Measurements from ENCODE around the gene ZNF385C. TPM values are rescaled to one million over a fixed set of nuclear protein-coding genes. Genes with fewer than 3 reads are reported as not detected.
"Not testable (repeated sequence)": the region's sequence is repeated elsewhere in the genome, so short reads cannot be mapped to it uniquely, and the experiment has no call there.

Gene ZNF385C, protein sequence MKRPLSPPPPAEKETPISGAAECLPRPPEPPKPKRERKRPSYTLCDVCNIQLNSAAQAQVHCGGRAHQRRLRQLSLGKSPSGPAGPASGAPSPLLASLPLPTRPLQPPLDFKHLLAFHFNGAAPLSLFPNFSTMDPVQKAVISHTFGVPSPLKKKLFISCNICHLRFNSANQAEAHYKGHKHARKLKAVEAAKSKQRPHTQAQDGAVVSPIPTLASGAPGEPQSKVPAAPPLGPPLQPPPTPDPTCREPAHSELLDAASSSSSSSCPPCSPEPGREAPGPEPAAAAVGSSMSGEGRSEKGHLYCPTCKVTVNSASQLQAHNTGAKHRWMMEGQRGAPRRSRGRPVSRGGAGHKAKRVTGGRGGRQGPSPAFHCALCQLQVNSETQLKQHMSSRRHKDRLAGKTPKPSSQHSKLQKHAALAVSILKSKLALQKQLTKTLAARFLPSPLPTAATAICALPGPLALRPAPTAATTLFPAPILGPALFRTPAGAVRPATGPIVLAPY
- 0.66 TPM for total RNA-seq
- 1.1 TPM for polyA plus RNA-seq
- long read RNA-seq, donor 1 = 0 reads
- long read RNA-seq, donor 2 = 0 reads
- long read RNA-seq, donor 3 = 0 reads
- long read RNA-seq, donor 4 = 0 reads
- long read RNA-seq, donor 5 = 0 reads
- long read RNA-seq, donor 6 = 0 reads
- long read RNA-seq, donor 7 = 0 reads
- long read RNA-seq, donor 8 = 0 reads
- long read RNA-seq, donor 9 = 0 reads
- long read RNA-seq, donor 10 = 0 reads

DNA sequence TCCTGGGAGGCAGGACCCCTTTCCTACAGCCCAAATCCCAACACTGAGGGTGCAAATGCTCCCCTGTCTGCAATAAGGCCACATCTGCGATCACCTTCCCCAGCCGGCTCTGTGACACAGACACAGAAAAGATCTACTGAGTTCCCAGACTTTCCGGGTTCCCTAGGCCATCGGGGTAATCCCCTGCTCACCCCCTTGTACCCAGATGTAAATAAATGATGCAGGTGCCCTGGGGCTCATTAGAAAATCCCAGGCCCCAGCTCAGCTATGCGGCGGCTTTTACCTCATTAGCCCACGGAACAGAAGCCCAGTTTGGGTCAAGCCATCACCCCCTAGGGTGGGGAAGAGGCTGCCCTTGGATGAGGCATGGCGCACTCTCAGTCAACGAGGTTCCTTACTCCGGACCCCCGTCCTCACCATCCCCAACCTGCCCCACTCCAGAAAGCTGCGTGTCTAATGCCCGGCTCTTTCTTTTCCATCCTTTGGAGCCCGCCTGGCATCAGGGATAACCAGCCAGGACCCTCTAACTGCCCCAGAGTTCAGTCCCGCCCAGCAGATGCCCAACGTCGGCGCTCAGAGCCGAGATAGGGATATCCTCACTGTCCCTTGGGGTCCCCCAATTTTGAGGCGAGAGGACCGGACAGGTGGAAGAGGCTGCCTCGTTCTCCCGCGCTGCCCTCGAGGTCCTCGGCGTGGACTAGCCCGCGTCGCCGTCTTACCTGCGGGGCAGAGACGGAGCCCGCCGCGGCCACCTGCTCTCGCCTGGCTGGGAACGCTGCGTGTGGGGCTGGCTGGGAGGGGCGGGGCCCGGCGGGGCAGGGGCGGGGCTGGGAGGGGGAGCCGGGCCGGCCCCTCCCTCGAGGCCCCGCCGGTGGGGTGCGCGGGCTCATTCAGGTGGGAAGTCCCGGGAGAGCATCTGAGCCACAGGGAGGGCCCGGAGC lies at the start of gene ZNF385C:
Gene ZNF385C, minus strand, starts transcription at position 783 of the 941 bp plus-strand sequence. CDS start 35,417 bp downstream, outside the sequence.
- Histone ChIP-seq H3K4me3 (ENCODE audit: low read length in 2 of 2) (peak within 1 kb of the TSS in 1 of 2 donors; percentile 20), H3K9me3 (ENCODE audit: control insufficient read depth in 2 of 2, insufficient read depth in 1 of 2, low read length in 1 of 2) (no peaks in the 10 kb centered on the region), H3K27ac (ENCODE audit: low read depth in 1 of 2, low read length in 1 of 2) (no peak within 1 kb of the TSS), H3K36me3 (ENCODE audit: control insufficient read depth in 2 of 2, insufficient read depth in 2 of 2, low read length in 1 of 2) (no peaks in the 10 kb centered on the region), H3K4me1 (ENCODE audit: control insufficient read depth in 2 of 2, insufficient read depth in 2 of 2, low read length in 2 of 2) (peaks cover 3 to 12% of the 10 kb centered on the region in 2 donors), H3K27me3 (ENCODE audit: control insufficient read depth in 2 of 2, insufficient read depth in 1 of 2, low read length in 1 of 2) (peaks cover 11 to 36% of the 10 kb centered on the region in 2 donors)
- 14% methylated on average over 52 of the region's 52 CpGs for WGBS
- peak in 1 of 9 donors; percentile 51 for DNase-seq (ENCODE audit: low read depth in 6 of 9, low spot score in 9 of 9)

DNA sequence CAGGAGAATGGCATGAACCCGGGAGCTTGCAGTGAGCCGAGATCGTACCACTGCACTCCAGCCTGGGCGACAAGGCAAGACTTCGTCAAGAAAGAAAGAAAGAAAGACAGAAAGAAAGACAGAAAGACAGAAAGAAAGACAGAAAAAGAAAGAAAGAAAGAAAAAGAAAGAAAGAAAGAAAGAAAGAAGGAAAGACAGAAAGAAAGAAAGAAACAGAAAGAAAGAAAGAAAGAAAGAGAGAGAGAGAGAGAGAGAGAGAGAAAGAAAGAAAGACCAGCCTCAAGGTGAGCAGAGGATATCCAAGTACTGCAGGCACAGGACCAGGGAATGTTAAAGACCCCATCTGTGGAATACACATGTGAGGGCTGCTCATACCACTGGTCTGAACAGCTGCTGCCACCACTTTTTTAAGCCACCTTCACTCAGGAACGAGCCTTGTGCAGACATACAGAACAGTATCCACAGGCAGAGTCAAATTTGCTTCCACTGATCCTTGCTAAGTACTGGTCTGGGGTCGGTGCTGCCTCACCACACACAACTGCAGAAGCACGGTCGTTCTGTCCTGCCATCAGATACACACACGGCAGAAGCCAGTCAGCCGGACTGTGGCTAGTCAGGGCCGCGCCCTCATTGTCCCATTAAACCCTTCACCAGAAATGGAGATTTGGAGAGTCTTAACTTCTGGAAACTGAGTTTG lies 48.8 kb upstream of the ZNF385C start:
- Histone ChIP-seq H3K36me3 (ENCODE audit: control insufficient read depth in 2 of 2, insufficient read depth in 2 of 2, low read length in 1 of 2) (peaks cover 37 to 53% of the 10 kb centered on the region in 2 donors), H3K27me3 (ENCODE audit: control insufficient read depth in 2 of 2, insufficient read depth in 1 of 2, low read length in 1 of 2) (no peaks in the 10 kb centered on the region), H3K4me3 (ENCODE audit: low read length in 2 of 2) (no peak overlapping the region), H3K9me3 (ENCODE audit: control insufficient read depth in 2 of 2, insufficient read depth in 1 of 2, low read length in 1 of 2) (no peaks in the 10 kb centered on the region), H3K27ac (ENCODE audit: low read depth in 1 of 2, low read length in 1 of 2) (no peak overlapping the region), H3K4me1 (ENCODE audit: control insufficient read depth in 2 of 2, insufficient read depth in 2 of 2, low read length in 2 of 2) (peaks cover 0 to 3% of the 10 kb centered on the region in 2 donors)
- DNase-seq (ENCODE audit: low read depth in 6 of 9, low spot score in 9 of 9) = no peak
- WGBS = 96% methylated on average over 13 of the region's 13 CpGs

DNA sequence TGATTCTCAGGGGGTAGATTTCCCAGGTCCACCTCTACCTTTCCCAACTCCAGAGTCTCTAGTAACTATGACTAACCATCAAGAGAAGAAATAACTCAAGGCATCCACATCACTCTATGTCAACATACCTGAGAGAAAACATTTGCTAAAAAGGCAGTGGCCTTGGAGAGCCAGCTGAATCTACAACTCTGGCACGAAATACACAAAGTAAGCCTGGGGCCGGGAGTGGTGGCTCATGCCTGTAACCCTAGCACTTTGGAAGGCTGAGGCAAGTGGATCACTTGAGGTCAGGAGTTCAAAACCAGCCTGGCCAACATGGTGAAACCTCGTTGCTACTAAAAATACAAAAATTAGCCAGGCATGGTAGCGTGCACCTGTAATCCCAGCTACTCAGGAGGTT lies 44.9 kb upstream of the ZNF385C start:
- DNase-seq (ENCODE audit: low read depth in 6 of 9, low spot score in 9 of 9); H3K27me3 ChIP-seq (ENCODE audit: control insufficient read depth in 2 of 2, insufficient read depth in 1 of 2, low read length in 1 of 2); H3K4me3 ChIP-seq (ENCODE audit: low read length in 2 of 2); H3K9me3 ChIP-seq (ENCODE audit: control insufficient read depth in 2 of 2, insufficient read depth in 1 of 2, low read length in 1 of 2); H3K27ac ChIP-seq (ENCODE audit: low read depth in 1 of 2, low read length in 1 of 2); H3K4me1 ChIP-seq (ENCODE audit: control insufficient read depth in 2 of 2, insufficient read depth in 2 of 2, low read length in 2 of 2): not testable (repeated sequence)
- WGBS = 97% methylated on average over 4 of the region's 4 CpGs
- H3K36me3 ChIP-seq (ENCODE audit: control insufficient read depth in 2 of 2, insufficient read depth in 2 of 2, low read length in 1 of 2) = peaks cover 26 to 52% of the 10 kb centered on the region in 2 donors

DNA sequence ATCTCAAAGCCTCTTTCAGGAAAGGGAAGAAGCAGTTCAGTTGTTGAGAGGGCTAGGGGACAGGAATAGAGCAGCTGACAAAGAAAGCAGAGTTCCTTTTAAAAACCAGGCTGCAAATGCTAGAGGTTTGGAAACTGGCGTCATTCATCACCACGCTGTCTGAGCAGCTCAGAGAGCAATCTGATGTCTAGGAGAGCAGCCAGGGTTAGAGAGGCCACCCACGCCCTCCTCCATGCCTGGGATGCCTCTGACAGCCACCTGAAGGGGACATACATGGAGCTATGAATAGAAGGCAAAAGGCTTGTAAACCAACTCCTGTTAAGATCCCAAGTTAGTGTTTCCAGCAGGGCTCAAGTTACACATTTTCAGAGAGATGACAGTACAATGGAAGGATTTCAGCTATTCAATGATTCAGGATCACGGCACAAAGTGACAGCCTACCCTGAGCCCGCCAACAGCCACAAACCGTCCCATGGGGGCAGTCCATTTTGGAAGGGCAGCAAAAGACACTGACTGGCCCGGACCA lies 44.2 kb upstream of the ZNF385C start:
- DNase-seq (ENCODE audit: low read depth in 6 of 9, low spot score in 9 of 9) = no peak
- Histone ChIP-seq H3K9me3 (ENCODE audit: control insufficient read depth in 2 of 2, insufficient read depth in 1 of 2, low read length in 1 of 2) (no peaks in the 10 kb centered on the region), H3K4me3 (ENCODE audit: low read length in 2 of 2) (no peak overlapping the region), H3K36me3 (ENCODE audit: control insufficient read depth in 2 of 2, insufficient read depth in 2 of 2, low read length in 1 of 2) (peaks cover 23 to 49% of the 10 kb centered on the region in 2 donors), H3K4me1 (ENCODE audit: control insufficient read depth in 2 of 2, insufficient read depth in 2 of 2, low read length in 2 of 2) (peaks cover 0 to 3% of the 10 kb centered on the region in 2 donors), H3K27ac (ENCODE audit: low read depth in 1 of 2, low read length in 1 of 2) (no peak overlapping the region), H3K27me3 (ENCODE audit: control insufficient read depth in 2 of 2, insufficient read depth in 1 of 2, low read length in 1 of 2) (no peaks in the 10 kb centered on the region)
- WGBS = 96% methylated on average over 7 of the region's 7 CpGs

DNA sequence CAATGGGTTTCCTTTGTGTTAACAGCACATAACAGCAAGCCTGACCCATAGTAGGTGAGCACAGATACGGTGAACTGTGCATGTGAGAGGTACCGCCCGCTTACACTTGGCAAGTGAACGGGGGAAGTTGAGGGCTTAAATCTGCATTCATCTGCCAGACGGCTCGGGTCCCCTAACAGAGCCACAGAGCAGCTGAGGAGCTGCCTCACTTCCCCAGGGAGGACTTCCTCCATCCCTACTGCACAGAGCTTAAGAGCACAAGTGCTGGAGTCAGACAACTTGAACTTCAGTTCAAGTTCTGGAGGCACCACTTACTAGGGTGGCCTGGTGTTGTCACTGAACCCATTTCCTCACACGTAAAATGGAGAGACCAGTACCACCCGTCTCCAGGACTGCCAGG lies 43.1 kb upstream of the ZNF385C start:
- WGBS = 80% methylated on average over 8 of the region's 8 CpGs
- Histone ChIP-seq H3K36me3 (ENCODE audit: control insufficient read depth in 2 of 2, insufficient read depth in 2 of 2, low read length in 1 of 2) (peaks cover 26 to 50% of the 10 kb centered on the region in 2 donors), H3K9me3 (ENCODE audit: control insufficient read depth in 2 of 2, insufficient read depth in 1 of 2, low read length in 1 of 2) (no peaks in the 10 kb centered on the region), H3K27me3 (ENCODE audit: control insufficient read depth in 2 of 2, insufficient read depth in 1 of 2, low read length in 1 of 2) (no peaks in the 10 kb centered on the region), H3K4me1 (ENCODE audit: control insufficient read depth in 2 of 2, insufficient read depth in 2 of 2, low read length in 2 of 2) (peaks cover 0 to 3% of the 10 kb centered on the region in 2 donors), H3K4me3 (ENCODE audit: low read length in 2 of 2) (no peak overlapping the region), H3K27ac (ENCODE audit: low read depth in 1 of 2, low read length in 1 of 2) (no peak overlapping the region)
- DNase-seq (ENCODE audit: low read depth in 6 of 9, low spot score in 9 of 9) = no peak

DNA sequence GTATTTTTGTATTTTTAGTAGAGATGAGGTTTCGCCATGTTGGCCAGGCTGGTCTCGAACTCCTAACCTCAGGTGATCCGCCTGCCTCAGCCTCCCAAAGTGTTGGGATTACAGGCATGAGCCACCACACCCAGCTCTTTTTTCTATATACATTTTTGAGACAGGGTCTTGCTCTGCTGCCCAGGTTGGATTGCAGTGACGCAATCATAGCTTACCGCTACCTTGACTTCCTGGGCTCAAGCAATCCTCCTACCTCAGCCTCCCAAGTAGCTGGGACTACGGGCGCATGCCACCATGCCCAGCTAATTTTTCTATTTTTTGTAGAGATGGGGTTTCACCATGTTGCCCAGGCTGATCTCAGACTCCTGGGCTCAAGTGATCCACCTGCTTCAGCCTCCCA lies 42.4 kb upstream of the ZNF385C start:
- WGBS = 97% methylated on average over 7 of the region's 7 CpGs
- not testable (repeated sequence) for H3K4me3 ChIP-seq (ENCODE audit: low read length in 2 of 2); H3K4me1 ChIP-seq (ENCODE audit: control insufficient read depth in 2 of 2, insufficient read depth in 2 of 2, low read length in 2 of 2); H3K27ac ChIP-seq (ENCODE audit: low read depth in 1 of 2, low read length in 1 of 2); H3K27me3 ChIP-seq (ENCODE audit: control insufficient read depth in 2 of 2, insufficient read depth in 1 of 2, low read length in 1 of 2); DNase-seq (ENCODE audit: low read depth in 6 of 9, low spot score in 9 of 9); H3K9me3 ChIP-seq (ENCODE audit: control insufficient read depth in 2 of 2, insufficient read depth in 1 of 2, low read length in 1 of 2)
- H3K36me3 ChIP-seq (ENCODE audit: control insufficient read depth in 2 of 2, insufficient read depth in 2 of 2, low read length in 1 of 2) = peaks cover 30 to 56% of the 10 kb centered on the region in 2 donors

DNA sequence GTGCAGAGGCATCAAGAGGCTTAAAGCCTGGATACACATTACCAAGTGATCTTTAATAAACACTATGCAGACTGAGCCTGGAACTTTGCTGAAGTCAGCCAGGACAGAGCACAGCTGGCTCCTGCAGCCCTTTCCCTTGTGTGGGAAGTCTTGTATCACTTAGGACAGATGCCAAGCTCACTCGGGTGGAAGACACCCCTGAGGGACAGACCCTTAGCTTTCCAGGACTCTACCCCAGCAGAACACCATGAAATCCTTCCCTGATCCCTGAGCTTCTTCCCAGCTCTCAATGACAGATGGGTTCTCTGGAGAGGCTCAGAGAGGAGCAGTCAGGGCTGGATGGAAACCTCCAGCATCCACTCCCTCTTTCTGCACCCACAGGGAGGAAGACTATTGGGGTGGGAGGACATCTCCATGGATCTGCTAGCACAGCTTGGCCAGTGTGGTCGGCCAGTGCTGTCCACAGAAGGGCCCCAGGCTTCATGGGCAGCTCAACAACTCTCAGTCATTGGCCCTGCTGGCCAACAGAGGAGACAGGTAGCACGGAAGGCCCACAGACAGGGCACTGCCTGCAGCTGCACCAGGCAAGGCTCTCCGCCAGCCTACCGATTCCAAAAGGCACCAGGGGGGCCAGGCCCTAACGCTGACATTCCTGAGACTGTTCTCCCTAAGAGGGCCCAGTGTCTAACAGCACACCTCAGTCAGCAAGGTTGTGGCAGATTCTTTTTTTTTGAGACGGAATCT lies 40.6 kb upstream of the ZNF385C start:
- Histone ChIP-seq H3K4me1 (ENCODE audit: control insufficient read depth in 2 of 2, insufficient read depth in 2 of 2, low read length in 2 of 2) (peaks cover 7 to 19% of the 10 kb centered on the region in 2 donors), H3K9me3 (ENCODE audit: control insufficient read depth in 2 of 2, insufficient read depth in 1 of 2, low read length in 1 of 2) (no peaks in the 10 kb centered on the region), H3K4me3 (ENCODE audit: low read length in 2 of 2) (no peak overlapping the region), H3K27me3 (ENCODE audit: control insufficient read depth in 2 of 2, insufficient read depth in 1 of 2, low read length in 1 of 2) (no peaks in the 10 kb centered on the region), H3K27ac (ENCODE audit: low read depth in 1 of 2, low read length in 1 of 2) (no peak overlapping the region), H3K36me3 (ENCODE audit: control insufficient read depth in 2 of 2, insufficient read depth in 2 of 2, low read length in 1 of 2) (peaks cover 23 to 63% of the 10 kb centered on the region in 2 donors)
- 96% methylated on average over 7 of the region's 7 CpGs for WGBS
- no peak for DNase-seq (ENCODE audit: low read depth in 6 of 9, low spot score in 9 of 9)

DNA sequence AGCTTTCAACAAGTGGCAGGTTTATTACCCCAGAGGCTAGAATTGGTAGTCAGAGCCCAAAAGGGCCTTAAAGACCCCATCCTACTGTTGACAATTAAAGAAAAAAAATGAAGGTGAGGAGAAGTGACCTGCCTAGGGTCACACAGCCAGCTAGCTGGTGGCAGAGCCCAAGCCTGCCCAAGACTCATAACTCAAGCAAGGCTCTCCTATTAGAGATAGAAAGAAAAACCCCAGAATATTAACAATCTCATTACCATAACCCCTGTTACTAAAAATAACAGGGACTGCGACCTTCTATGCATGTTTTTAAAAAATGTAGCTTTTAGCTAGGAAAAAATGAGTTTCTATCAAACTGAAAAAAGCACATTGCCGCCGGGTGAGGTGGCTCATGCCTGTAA lies 38.4 kb upstream of the ZNF385C start:
- no peaks in the 10 kb centered on the region for H3K9me3 ChIP-seq (ENCODE audit: control insufficient read depth in 2 of 2, insufficient read depth in 1 of 2, low read length in 1 of 2)
- H3K4me3 ChIP-seq (ENCODE audit: low read length in 2 of 2) = no peak overlapping the region
- peaks cover 16 to 45% of the 10 kb centered on the region in 2 donors for H3K36me3 ChIP-seq (ENCODE audit: control insufficient read depth in 2 of 2, insufficient read depth in 2 of 2, low read length in 1 of 2)
- no peaks in the 10 kb centered on the region for H3K27me3 ChIP-seq (ENCODE audit: control insufficient read depth in 2 of 2, insufficient read depth in 1 of 2, low read length in 1 of 2)
- 98% methylated on average over 3 of the region's 3 CpGs for WGBS
- no peak overlapping the region for H3K27ac ChIP-seq (ENCODE audit: low read depth in 1 of 2, low read length in 1 of 2)
- peaks cover 26 to 38% of the 10 kb centered on the region in 2 donors for H3K4me1 ChIP-seq (ENCODE audit: control insufficient read depth in 2 of 2, insufficient read depth in 2 of 2, low read length in 2 of 2)
- DNase-seq (ENCODE audit: low read depth in 6 of 9, low spot score in 9 of 9) = no peak
